GM19452 (cell line): ENCODE measurements around the gene PSAP.

Source experiments
- ATAC-seq: cut with Tn5 transposase; IDR thresholded peaks from one replicate; pipeline ENCODE4 v1.9.1; 2021; ENCODE audit not compliant: unreplicated experiment

The PSAP gene

GRCh38 chr10:71810048-71810750, 40.9 kb downstream of the PSAP start:
- no peak for ATAC-seq

GRCh38 chr10:71809628-71810027, 41.4 kb downstream of the PSAP start:
- no peak for ATAC-seq

GRCh38 chr10:71807557-71808510, 43.2 kb downstream of the PSAP start:
- no peak for ATAC-seq

- ATAC-seq, result no peak
These were observed 44.1 kb downstream of the PSAP start for GRCh38 chr10:71806704-71807556.

GRCh38 chr10:71805776-71806703, 45.0 kb downstream of the PSAP start:
- no peak for ATAC-seq

GRCh38 chr10:71804077-71804476, 47.0 kb downstream of the PSAP start:
- no peak for ATAC-seq

- no peak for ATAC-seq
These were observed 48.1 kb downstream of the PSAP start for GRCh38 chr10:71802715-71803488.

- no peak for ATAC-seq
These were observed 48.8 kb downstream of the PSAP start for GRCh38 chr10:71802235-71802634.

GRCh38 chr10:71801361-71801760, 49.7 kb downstream of the PSAP start:
- peak; percentile 86 for ATAC-seq

GRCh38 chr10:71799608-71800453, 51.2 kb downstream of the PSAP start:
- ATAC-seq, result no peak

- ATAC-seq, result no peak
These were observed 51.9 kb downstream of the PSAP start for GRCh38 chr10:71799112-71799511.

GRCh38 chr10:71798308-71798624, 52.8 kb downstream of the PSAP start:
- no peak for ATAC-seq

GRCh38 chr10:71797533-71798307, 53.3 kb downstream of the PSAP start:
- ATAC-seq, result no peak

- ATAC-seq, result no peak
These were observed 54.2 kb downstream of the PSAP start for GRCh38 chr10:71796749-71797405.

GRCh38 chr10:71795248-71795647, 55.8 kb downstream of the PSAP start:
- ATAC-seq, result no peak

GRCh38 chr10:71790749-71791440, 60.2 kb downstream of the PSAP start:
- no peak for ATAC-seq

GRCh38 chr10:71789871-71790270, 61.2 kb downstream of the PSAP start:
- no peak for ATAC-seq
